GM12874 (cell line): ENCODE measurements around the gene ZNF33A.

Source experiments
- TF ChIP-seq, protein P1 (sequence below): IDR thresholded peaks from 2 replicates; pipeline ENCODE4 v1.5.1; 2011; ENCODE audit warnings: low read depth, mild to moderate bottlenecking, control low read depth, low read length, moderate library complexity; ENCODE audit not compliant: insufficient read depth

Gene ZNF33A

DNA sequence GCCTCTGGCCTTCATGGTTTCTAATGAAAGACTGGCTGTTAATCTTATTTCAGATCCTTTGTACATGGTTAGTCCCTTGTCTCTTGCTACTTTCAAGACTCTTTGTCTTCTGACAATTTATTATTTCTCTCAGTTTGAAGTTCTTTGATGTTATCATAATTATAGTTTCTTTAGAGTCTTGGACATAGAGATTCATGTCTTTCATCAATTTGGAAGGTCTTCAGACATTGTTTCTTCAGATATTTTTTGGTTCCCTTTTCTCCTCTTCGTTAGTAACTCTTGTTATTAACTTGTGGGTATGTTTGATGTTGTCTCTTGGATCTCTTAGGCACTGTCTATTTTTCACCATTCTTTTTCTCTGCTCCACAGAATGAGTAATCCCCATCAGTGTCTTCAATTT lies 92.4 kb downstream of the ZNF33A start:
- TF ChIP-seq, protein P1, sequence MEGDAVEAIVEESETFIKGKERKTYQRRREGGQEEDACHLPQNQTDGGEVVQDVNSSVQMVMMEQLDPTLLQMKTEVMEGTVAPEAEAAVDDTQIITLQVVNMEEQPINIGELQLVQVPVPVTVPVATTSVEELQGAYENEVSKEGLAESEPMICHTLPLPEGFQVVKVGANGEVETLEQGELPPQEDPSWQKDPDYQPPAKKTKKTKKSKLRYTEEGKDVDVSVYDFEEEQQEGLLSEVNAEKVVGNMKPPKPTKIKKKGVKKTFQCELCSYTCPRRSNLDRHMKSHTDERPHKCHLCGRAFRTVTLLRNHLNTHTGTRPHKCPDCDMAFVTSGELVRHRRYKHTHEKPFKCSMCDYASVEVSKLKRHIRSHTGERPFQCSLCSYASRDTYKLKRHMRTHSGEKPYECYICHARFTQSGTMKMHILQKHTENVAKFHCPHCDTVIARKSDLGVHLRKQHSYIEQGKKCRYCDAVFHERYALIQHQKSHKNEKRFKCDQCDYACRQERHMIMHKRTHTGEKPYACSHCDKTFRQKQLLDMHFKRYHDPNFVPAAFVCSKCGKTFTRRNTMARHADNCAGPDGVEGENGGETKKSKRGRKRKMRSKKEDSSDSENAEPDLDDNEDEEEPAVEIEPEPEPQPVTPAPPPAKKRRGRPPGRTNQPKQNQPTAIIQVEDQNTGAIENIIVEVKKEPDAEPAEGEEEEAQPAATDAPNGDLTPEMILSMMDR, result no peak

DNA sequence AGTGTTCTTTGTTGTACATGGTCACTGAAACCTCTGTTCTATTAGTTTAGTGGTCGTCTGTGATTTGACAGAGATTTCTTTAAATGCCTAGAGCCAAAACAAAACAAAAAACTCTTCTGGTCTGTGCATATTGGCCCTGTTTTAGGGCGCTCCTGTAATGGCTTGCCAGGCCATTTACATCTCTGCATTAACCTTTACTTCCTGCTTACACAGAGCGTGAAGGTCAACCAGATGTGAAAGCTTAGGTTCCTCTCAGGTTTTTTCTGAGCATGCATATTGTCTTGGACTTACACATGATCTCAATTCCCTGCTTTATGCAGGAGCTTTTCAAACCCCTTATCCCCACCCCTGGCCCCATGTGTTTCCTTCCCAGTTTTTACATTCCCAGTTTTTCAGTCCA lies 93.3 kb downstream of the ZNF33A start:
- TF ChIP-seq, protein P1, result no peak

DNA sequence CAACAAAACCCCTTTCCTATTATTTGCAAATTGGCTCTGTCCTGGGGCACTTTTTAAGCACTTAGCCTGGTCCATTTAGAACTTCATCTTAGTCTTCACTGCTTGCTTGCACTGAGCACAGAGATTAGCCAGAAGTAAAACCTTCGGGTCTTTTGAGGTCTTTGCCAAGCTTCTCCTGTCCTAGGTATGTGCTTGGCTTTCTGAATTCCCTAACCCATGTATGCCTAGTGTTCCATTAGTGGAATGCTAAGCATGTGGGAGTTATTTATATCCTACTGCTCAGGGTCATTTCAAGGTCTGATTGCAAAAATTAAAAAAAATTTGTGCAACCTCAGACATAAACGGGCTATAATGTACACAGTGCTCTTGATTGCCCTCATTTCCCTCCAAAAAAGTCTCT lies 101.7 kb downstream of the ZNF33A start:
- TF ChIP-seq, protein P1, result no peak
